Spleen (tissue), 11 donors: Measurements from ENCODE around the gene PTPRM. TPM values are rescaled to one million over a fixed set of nuclear protein-coding genes. Genes with fewer than 3 reads are reported as not detected.

ENCODE experiments used
- DNase-seq: peaks from one replicate; pipeline ENCODE4 v3.0.0-alpha.2; 2020
- H3K27ac ChIP-seq, 8 donors: fragments of 200-600 bp; sonication (generic) in 7 of 8; 1 replicate in 4 of 8; 2 replicates in 4 of 8; pipeline versions ENCODE4 v1.5.0 to v1.8.0; 2016 to 2021; ENCODE audit warnings: inconsistent platforms in 4 of 8, mild to moderate bottlenecking in 4 of 8, moderate library complexity in 1 of 8
- H3K27me3 ChIP-seq, 7 donors: fragments of 200-600 bp; sonication (generic) in 6 of 7; replicated peaks in 1 of 7; 1 replicate in 4 of 7; 2 replicates in 3 of 7; pipeline versions ENCODE4 v1.5.0 to v1.8.0; 2016 to 2021; ENCODE audit warnings: inconsistent platforms in 3 of 7, mild to moderate bottlenecking in 1 of 7
- H3K36me3 ChIP-seq, 6 donors: fragments of 200-600 bp; sonication (generic) in 5 of 6; 1 replicate in 4 of 6; 2 replicates in 2 of 6; pipeline versions ENCODE4 v1.5.0 to v1.8.0; 2016 to 2021; ENCODE audit warnings: inconsistent platforms in 2 of 6
- H3K4me1 ChIP-seq, 6 donors: fragments of 200-600 bp; sonication (generic) in 5 of 6; 1 replicate in 3 of 6; 2 replicates in 3 of 6; pipeline versions ENCODE4 v1.5.0 to v1.8.0; 2016 to 2021; ENCODE audit warnings: inconsistent platforms in 3 of 6
- H3K4me3 ChIP-seq, 8 donors: fragments of 200-600 bp; sonication (generic) in 7 of 8; 1 replicate in 4 of 8; 2 replicates in 4 of 8; pipeline versions ENCODE4 v1.5.0 to v1.8.0; 2016 to 2021; ENCODE audit warnings: inconsistent platforms in 4 of 8, mild to moderate bottlenecking in 4 of 8, moderate library complexity in 2 of 8
- H3K9me3 ChIP-seq, 8 donors: fragments of 200-600 bp; sonication (generic) in 7 of 8; 1 replicate in 4 of 8; 2 replicates in 4 of 8; pipeline versions ENCODE4 v1.5.0 to v1.8.0; 2016 to 2021; ENCODE audit warnings: inconsistent platforms in 4 of 8
- POLR2A ChIP-seq, 3 donors: fragments of 450-650 bp; IDR thresholded peaks; one replicate each; pipeline ENCODE4 v1.5.1; 2017; ENCODE audit warnings: antibody characterized with exemption in 3 of 3, mild to moderate bottlenecking in 1 of 3
- POLR2AphosphoS5 ChIP-seq, 3 donors: sonication (generic); formaldehyde crosslinking; IDR thresholded peaks; one replicate each; pipeline ENCODE4 v1.5.1; 2017; ENCODE audit warnings: antibody characterized with exemption in 3 of 3
- WGBS, 5 donors: extraction: QIAGEN DNeasy Blood & Tissue Kit in 3 of 5; methylation state at CpG; one replicate each; pipeline versions ENCODE4 v1.1.5 to v1.1.7; 2013 to 2018; 5-methylcytosine and 5-hydroxymethylcytosine counted together
- intact Hi-C: fragments of 100-400 bp; cut with DNase I; formaldehyde crosslinking; loops from one replicate; pipeline ENCODE4 v1.15.0; 2023; ENCODE audit warnings: low total_unique reads
- polyA plus RNA-seq, 3 donors: library from polyadenylated mRNA; stranded (reverse); fragments of 200-250 nt; gene quantifications; one replicate each; pipeline ENCODE4 v1.2.1, GENCODE V29; 2013
- total RNA-seq, 7 donors: library from RNA; depleted of rRNA in 3 of 7; stranded (reverse); fragments of >200 nt in 3 of 7; fragmentation: NEBNext Ultra II Directional in 4 of 7; extraction: Animal tissue kit (Norgen Biotek cat#: 25700) in 4 of 7; gene quantifications; one replicate each; pipeline versions ENCODE4 v1.1.0 to v1.2.1, GENCODE V29; 2016 to 2021
- TF ChIP-seq, protein P1 (sequence below), 11 experiments: fragments of 200-600 bp in 7 of 11; fragments of 450-650 bp in 4 of 11; sonication (generic) in 4 of 11; IDR thresholded peaks in 8 of 11; conservative IDR thresholded peaks in 3 of 11; 1 replicate in 7 of 11; 2 replicates in 4 of 11; pipeline versions ENCODE4 v1.4.0 to v1.8.0; 2016 to 2021; ENCODE audit warnings: antibody characterized with exemption in 11 of 11, inconsistent platforms in 4 of 11, mild to moderate bottlenecking in 1 of 11
- donor health status: healthy with polysubstance abuse.
- donor health status: DM: no; HTN: no; CAD: no; lungs with moderate emphysema.
- donor health status: DM: no; HTN: no; CAD: no.
- donor health status: Bipolar disorder and iron deficiency.
- donor health status: healthy.
- donor health status: DM: no; HTN: no; CAD: no.
- donor health status: DM: yes; HTN: yes; CAD: no.

Gene PTPRM
- total and polyA plus RNA-seq, 10 donors = 23.5 to 97.8 (median 62.8) TPM

DNA sequence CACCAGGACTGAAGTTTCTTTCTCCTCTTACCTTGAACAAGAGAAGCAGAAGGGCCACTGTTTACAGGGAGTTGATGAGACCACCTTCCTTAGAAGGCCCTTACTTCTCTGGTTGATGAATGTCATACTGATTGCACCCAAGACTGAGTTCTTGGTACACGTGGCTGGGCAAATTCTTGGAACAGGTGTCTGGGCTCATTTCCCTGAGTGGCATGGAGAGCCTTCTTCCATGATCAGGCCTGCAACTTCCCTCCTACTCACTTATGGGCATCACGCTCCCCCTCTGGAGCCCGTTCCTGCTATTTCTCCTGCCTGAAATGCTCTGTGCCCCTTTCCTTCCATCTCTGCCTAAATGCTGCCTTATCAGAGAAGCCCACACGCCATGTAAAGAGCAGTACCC, 110.3 kb downstream of the PTPRM start:
- intact Hi-C loops = no loop called here

DNA sequence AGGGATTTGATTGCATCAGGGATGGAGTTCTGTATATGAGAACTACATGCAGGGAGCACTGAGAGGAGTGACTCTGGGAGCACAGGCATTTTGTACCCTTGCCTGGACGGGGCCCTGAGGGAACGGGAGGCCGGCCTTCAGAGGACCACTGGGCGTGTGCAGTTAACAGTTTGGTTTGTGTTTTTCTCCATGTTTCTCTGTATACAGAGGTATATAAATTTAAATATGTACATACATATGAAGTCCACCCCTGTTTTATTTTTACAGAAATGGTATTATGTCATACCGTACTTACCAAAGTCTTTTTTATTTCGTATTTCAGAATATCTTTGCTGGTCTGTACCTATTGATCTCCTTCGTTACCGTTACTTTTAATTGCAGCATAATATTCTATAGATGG, 111.3 kb downstream of the PTPRM start:
- DNase-seq = no peak
- 84 to 89% (median 86%) methylated on average over 8 of the region's 8 CpGs for WGBS, 5 donors
- H3K27me3 ChIP-seq = no peaks in the 10 kb centered on the region

More for the DNA sequence above, 110.3 kb downstream of the PTPRM start:
- Histone ChIP-seq H3K36me3 (no peaks in the 10 kb centered on the region), H3K9me3 (no peaks in the 10 kb centered on the region), H3K4me1 (peaks cover 0 to 17% (median 0%) of the 10 kb centered on the region in 6 donors), H3K27ac (no peak overlapping the region), H3K4me3 (no peak overlapping the region), H3K27me3 (no peaks in the 10 kb centered on the region)
- no peak for DNase-seq
- no peak for TF ChIP-seq POLR2AphosphoS5 (IDR thresholded peaks at IDR 0.05)
- TF ChIP-seq, protein P1, sequence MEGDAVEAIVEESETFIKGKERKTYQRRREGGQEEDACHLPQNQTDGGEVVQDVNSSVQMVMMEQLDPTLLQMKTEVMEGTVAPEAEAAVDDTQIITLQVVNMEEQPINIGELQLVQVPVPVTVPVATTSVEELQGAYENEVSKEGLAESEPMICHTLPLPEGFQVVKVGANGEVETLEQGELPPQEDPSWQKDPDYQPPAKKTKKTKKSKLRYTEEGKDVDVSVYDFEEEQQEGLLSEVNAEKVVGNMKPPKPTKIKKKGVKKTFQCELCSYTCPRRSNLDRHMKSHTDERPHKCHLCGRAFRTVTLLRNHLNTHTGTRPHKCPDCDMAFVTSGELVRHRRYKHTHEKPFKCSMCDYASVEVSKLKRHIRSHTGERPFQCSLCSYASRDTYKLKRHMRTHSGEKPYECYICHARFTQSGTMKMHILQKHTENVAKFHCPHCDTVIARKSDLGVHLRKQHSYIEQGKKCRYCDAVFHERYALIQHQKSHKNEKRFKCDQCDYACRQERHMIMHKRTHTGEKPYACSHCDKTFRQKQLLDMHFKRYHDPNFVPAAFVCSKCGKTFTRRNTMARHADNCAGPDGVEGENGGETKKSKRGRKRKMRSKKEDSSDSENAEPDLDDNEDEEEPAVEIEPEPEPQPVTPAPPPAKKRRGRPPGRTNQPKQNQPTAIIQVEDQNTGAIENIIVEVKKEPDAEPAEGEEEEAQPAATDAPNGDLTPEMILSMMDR (IDR thresholded peaks at IDR 0.05 in 8 of 11, conservative IDR thresholded peaks at IDR 0.05 in 3 of 11) = no peak
- TF ChIP-seq POLR2A (IDR thresholded peaks at IDR 0.05) = no peak
- 81 to 91% (median 90%) methylated on average over 4 of the region's 4 CpGs for WGBS, 5 donors

DNA sequence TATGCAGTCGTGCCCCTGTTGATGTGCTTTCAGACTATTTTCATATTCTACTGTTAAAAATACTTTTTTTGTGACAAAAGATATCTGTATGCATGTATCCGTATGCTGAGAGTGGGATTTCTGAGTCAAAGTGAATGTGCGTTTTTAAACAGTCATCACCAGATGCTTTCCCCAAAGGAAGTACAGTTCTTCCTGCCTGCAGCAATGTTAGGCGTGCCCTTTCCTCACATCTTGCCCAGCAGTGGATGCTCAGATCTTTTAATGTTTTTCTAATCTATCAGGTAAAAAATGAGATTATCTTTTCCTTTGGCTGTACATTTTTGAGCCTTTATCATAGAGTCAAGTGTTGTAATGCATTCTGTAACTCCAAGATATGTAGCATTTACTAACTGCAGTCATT, 111.7 kb downstream of the PTPRM start:
- no peak for DNase-seq
- WGBS, 5 donors = 30 to 46% (median 39%) methylated on average over 4 of the region's 4 CpGs
- H3K9me3 ChIP-seq = no peaks in the 10 kb centered on the region
- H3K4me3 ChIP-seq = no peak overlapping the region
- intact Hi-C loops = no loop called here
- peaks cover 0 to 20% (median 0%) of the 10 kb centered on the region in 6 donors for H3K4me1 ChIP-seq
- peak overlapping the region in 1 of 8 donors; percentile 32 for H3K27ac ChIP-seq
- TF ChIP-seq, protein P1 (IDR thresholded peaks at IDR 0.05 in 8 of 11, conservative IDR thresholded peaks at IDR 0.05 in 3 of 11) = no peak
- TF ChIP-seq POLR2AphosphoS5 (IDR thresholded peaks at IDR 0.05) = peak in 1 of 3 donors; percentile 25
- H3K36me3 ChIP-seq = no peaks in the 10 kb centered on the region
- H3K27me3 ChIP-seq = no peaks in the 10 kb centered on the region

More for the DNA sequence above, 111.3 kb downstream of the PTPRM start:
- peaks cover 0 to 17% (median 0%) of the 10 kb centered on the region in 6 donors for H3K4me1 ChIP-seq
- H3K36me3 ChIP-seq = no peaks in the 10 kb centered on the region
- intact Hi-C loops = no loop called here
- no peaks in the 10 kb centered on the region for H3K9me3 ChIP-seq
- H3K27ac ChIP-seq = peak overlapping the region in 1 of 8 donors; percentile 32
- TF ChIP-seq, protein P1 (IDR thresholded peaks at IDR 0.05 in 8 of 11, conservative IDR thresholded peaks at IDR 0.05 in 3 of 11) = no peak
- no peak for TF ChIP-seq POLR2AphosphoS5 (IDR thresholded peaks at IDR 0.05)
- TF ChIP-seq POLR2A (IDR thresholded peaks at IDR 0.05) = no peak
- no peak overlapping the region for H3K4me3 ChIP-seq

- DNase-seq = no peak
- 61 to 72% (median 68%) methylated on average over 3 of the region's 3 CpGs for WGBS, 5 donors
- peaks cover 0 to 26% (median 0%) of the 10 kb centered on the region in 6 donors for H3K4me1 ChIP-seq
- intact Hi-C loops = no loop called here
- no peaks in the 10 kb centered on the region for H3K36me3 ChIP-seq
- no peaks in the 10 kb centered on the region for H3K9me3 ChIP-seq
- no peak overlapping the region for H3K4me3 ChIP-seq
- H3K27ac ChIP-seq = no peak overlapping the region
- H3K27me3 ChIP-seq = no peaks in the 10 kb centered on the region
- TF ChIP-seq POLR2A (IDR thresholded peaks at IDR 0.05) (no peak), POLR2AphosphoS5 (IDR thresholded peaks at IDR 0.05) (no peak)
- TF ChIP-seq, protein P1 (IDR thresholded peaks at IDR 0.05 in 8 of 11, conservative IDR thresholded peaks at IDR 0.05 in 3 of 11) = no peak
Observed at GRCh38 chr18:7681298-7681697, 114.2 kb downstream of the PTPRM start.
